Measurements from ENCODE around the gene TRANK1.

- TF ChIP-seq EZH2 (IDR thresholded peaks at IDR 0.05; ENCODE audit: borderline replicate concordance, insufficient read depth, low read length, poor library complexity, severe bottlenecking), result no peak
- TF ChIP-seq, protein P1, sequence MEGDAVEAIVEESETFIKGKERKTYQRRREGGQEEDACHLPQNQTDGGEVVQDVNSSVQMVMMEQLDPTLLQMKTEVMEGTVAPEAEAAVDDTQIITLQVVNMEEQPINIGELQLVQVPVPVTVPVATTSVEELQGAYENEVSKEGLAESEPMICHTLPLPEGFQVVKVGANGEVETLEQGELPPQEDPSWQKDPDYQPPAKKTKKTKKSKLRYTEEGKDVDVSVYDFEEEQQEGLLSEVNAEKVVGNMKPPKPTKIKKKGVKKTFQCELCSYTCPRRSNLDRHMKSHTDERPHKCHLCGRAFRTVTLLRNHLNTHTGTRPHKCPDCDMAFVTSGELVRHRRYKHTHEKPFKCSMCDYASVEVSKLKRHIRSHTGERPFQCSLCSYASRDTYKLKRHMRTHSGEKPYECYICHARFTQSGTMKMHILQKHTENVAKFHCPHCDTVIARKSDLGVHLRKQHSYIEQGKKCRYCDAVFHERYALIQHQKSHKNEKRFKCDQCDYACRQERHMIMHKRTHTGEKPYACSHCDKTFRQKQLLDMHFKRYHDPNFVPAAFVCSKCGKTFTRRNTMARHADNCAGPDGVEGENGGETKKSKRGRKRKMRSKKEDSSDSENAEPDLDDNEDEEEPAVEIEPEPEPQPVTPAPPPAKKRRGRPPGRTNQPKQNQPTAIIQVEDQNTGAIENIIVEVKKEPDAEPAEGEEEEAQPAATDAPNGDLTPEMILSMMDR (IDR thresholded peaks at IDR 0.05; ENCODE audit: poor library complexity, severe bottlenecking), result no peak
- no peak for TF ChIP-seq TAF1 (IDR thresholded peaks at IDR 0.05; ENCODE audit: low read depth)
- no peak for TF ChIP-seq EP300 (conservative IDR thresholded peaks at IDR 0.05; ENCODE audit: poor library complexity, severe bottlenecking)
- TF ChIP-seq RAD21 (conservative IDR thresholded peaks at IDR 0.05), result no peak
- no peak for TF ChIP-seq REST (IDR thresholded peaks at IDR 0.05; ENCODE audit: borderline replicate concordance)
- no peak for TF ChIP-seq POLR2AphosphoS5 (IDR thresholded peaks at IDR 0.05)
Measured at GRCh38 chr3:36784138-36784635, 160.7 kb downstream of the TRANK1 start.
